ENCODE results near the gene MED13L.

MED13L gene

DNA sequence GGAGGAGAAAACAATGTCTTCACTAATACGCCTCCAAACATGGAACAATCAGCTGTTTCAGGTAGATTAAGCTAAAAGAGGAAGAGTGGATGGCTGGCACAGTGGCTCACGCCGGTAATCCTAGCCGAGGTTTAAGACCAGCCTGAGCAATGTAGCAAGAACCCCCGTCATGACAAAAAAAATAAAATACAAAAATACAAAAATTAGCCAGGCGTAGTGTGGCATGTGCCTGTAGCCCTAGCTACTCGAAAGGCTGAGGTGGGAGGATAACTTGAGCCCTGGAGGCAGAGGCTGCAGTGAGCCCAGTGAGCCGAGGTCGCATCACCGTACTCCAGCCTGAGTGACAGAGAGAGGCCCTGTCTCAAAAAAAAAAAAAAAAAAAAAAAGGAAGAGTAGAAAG lies 1.2 kb upstream of the MED13L start:
- no peak for DNase-seq (ENCODE audit: low spot score)

DNA sequence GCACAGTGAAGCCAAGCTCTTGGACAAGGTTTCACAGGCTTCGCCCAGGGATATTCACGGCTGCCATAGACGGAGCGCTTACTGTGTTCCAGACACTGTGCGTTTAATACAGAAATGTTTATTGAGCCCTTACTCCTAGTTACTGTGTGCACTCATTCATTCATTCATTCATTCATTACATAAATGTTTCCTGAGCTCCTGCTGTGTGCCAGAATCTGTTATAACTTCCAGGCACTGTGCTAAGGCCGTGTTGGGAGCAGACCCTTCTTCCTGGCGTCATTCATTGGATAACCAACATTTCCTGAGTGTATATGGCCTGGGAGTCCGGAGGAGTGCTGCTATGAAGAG lies 760 bp upstream of the MED13L start:
- no peak for DNase-seq (ENCODE audit: low spot score)

DNA sequence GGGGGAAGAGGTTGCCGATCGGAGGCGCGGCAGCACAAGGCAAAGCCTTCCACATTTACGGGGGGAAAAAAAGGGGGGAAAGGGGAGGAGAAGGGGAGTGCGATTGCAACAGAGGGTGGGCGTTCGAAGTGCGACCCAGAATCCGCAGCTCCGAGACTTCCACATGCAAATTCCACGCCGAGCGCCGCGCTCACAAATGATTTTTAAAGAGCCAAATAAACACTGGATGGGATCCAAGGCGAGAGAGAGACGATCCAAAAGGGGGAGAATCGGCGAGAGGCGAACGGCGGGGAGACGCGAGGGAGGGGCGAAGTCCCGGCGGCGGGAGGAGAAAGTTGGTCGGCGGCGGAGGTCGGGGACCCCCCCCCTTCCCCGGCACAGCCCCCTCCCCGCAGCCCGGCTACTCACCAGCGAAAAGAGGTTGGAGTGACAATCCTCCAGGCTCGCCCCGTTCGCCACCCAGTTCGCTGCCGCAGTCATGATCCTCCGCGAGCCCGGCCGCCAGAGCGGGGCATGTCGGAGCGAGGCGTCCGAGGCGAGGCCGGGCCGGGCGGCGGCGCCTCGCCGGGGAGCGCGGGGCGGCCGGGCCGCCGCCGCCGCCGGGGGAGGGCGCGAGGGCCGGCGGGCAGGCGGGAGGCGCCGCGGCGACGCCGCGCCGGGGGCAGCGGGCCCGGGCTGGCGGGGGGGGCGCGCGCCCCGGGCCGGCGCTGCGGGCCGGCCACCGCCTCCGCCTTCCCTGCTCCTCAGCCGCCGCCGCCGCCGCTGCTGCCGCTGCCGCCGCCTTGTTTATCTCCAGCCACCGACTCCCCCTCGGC lies 634 bp downstream of the MED13L start:
- DNase-seq (ENCODE audit: low spot score): peak; percentile 46

DNA sequence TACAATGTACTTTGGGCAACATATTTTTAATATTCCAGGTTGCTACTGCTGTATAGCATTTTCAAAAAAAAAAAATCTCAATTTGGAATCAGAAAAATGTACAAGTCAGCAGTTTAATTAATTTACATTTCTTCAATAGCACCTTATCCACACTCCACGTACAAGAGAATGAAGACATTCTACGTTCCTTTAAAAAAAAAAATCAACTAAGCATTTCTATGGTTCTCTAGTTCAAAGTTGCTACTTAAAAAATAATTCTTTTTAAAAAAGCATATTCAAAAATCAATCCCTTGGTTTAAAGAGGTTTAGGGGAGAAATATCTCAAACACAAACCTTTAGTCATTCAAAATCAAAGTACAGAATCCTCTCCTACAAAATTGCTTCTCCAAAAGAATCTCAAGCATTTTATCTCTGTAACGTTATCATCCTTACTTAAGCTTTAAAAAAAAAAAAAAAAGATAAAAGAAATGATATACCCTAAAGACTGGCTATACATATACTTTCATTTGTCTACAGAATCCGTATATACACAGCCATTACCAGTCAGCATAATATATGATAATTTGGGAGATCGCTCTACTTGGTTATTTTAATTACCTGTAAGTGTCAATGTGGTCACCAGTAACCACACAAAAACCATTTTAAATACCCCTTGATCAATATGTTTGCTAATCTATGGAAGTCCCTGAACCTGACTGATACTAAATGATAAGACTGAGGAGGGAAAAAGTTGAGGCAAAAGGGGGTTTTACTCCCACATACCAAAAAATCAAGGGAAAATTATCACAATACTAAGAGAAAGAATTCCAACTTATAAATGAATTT lies 2.7 kb downstream of the MED13L start:
- DNase-seq (ENCODE audit: low spot score): no peak

DNA sequence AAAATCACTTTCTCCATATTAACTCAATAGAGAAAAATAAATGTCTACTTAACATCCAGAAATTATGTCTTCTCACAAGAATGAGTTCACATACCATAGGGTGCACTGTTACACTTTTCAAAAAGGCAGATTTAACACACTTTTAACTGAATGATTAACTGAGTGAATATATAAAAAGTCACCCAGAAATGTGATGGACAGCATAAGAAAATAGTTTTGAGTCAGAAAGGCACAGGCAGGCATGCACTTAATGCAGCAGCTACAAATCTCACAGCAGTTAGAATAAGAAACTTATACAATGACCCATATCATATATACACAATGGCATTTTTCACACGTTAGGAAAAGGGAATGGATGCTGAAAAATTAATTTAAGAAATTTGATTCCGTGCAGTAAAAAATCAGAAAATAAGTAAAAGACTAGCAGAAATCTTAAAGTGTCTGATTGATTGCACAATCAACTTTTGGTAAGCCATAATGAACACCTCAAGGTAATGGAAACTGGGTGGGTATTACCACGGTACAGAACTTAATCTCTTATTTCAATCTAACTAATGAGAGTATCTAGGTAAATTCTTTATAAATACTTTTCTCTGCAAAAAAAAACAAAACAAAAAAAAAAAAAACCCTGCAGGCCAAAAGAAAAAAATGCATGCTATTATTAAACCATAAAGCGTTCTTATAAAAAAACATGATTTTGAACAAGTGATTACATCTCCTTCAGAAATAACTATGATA lies 3.5 kb downstream of the MED13L start:
- DNase-seq (ENCODE audit: low spot score): no peak

DNA sequence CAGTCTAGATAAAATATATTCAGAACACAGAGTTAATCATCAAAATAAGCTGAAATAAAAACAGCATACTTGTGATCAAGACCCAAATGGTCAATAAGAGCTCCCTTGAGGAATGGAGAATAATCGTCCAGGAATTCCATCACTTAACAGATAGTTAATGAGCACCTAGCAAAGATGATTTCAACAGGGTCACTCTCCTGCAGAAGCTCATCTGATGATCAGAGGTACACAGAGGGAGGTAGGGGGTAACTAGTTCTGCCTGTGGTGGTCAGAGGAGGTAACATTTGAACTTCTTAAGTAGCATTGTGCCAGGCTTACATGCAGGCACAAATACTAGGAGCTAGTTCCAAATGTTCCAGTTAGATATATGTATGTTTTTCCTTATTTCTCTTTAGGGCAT lies 9.5 kb downstream of the MED13L start:
- DNase-seq (ENCODE audit: low spot score): no peak

DNA sequence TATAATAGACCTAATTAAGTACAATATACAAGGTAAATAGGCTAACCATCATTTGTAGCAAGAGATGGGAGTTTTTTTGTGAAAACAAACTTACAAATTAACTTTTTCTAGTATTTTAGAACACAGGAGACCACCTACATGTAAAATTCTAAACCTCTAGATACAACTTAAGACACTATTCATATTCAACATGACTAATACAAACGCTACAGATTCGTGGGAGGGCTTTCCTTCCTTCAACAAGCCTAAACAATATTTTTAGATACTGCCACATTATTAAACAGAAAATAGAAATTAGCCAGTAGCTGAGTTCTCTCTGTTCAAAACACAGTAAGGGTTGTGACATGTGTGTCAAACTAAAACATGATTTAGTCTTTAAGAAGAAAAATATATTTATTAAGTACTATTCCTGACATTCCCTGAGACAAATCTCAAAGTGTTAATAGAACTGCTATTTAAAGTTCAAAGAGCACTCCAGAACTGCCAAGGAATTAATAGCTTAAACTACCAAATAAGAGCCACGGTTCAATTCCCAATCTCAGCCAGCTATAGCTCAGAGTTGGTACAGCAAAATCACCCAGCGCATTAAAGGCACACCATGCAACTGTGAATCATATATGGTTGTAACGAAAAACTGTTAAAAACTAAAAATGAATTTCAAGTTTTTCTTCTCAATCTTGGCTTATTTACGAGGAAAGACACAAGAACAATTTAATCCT lies 10.7 kb downstream of the MED13L start:
- no peak for DNase-seq (ENCODE audit: low spot score)

DNA sequence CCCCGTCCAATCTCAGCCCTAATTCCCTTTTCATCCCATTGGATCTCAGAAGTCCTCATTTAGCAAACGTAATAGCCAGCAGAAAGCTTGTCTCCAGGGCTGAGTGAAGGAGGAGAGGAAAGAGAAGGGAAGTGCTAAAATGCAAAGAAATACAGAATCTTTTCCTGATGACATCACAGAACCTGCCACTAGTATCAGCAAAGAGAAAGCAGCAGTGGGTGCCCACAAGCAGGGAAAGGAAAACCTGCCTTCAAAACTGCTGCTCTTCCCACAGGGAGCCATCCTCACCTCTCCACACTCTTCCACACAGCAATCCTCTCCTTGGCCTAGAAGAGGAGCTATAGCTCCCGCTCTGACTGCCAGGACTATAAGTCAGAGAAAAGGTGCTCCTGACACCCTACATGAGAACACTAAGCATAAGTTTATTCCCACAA lies 11.3 kb downstream of the MED13L start:
- DNase-seq (ENCODE audit: low spot score): no peak

DNA sequence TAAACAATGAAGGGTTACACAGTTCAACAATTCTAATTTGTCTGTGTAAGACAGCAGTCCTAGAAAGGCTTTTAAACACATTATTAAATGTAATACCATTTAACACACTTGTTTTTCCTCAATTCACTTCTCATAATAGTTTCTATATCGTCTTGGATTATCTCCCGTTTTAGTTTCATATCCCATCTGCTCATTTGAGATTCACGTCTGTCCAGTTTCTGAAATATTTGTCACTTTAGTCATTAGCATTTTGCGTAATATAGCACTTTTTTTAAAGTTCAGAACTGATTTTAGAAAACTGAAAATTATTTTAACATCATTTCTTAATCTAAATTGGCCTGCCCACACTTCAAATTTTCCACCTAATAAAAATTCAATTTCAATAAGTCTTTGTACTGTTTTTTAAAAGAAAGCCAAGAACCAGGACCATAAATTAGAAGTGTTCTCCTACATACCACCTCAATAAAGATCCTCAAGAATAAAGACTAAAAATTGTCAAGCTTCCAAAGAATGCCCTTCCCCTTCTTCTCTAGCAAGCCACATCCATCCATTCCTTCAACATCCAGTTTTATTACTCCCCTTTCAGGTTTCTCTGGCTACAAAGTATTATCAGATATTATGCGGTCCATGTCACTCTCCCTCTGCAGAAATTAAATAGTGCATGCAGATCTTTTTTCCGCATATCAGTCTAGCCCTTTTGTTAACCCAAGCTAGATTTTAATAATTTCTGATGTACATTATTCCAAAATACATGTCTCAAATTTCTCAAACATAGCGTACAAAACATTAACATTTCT lies 11.9 kb downstream of the MED13L start:
- DNase-seq (ENCODE audit: low spot score): no peak

DNA sequence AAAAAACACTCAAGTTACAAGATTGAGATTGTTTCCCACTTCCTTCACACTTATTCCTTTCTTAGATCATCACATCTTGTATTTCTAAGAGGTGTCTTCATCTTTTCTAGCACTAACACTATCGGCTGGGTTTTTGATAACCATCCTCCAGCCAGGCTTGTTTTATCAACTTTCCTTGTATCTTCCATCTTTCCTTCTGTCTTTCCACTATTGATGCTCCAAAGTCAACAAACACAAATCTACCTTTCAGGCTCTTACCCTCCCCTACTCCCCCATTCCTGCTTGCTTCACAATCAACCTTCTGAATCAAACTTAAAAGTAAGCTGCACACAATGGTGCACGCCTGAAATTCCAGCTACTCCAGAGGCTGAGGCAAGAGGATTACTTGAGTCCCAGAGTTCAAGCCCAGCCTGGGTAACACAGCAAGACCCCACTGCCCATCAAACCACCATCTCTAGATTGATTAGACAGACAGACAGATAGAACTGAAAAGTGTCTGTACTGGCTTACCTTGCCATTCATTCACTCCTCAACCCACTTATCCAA lies 12.9 kb downstream of the MED13L start:
- DNase-seq (ENCODE audit: low spot score): no peak

DNA sequence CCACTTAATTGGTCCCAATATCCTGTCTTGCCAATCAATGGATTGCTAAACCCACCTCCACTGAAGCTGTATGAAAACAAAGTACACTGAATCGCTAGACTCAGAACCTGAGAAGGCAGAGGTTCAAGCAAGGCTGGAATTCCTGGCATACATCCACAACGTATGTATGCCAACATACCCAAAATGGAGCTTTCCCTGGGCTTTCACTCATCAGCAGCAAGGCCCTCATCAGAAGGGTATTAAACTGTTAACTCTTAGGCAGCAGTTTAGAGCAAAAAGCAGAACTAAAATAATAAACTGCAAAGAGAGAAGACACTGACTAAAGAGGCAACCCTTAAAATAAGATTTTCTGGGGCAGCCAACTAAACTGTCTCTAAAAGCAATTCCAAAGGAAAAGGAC lies 13.6 kb downstream of the MED13L start:
- no peak for DNase-seq (ENCODE audit: low spot score)

DNA sequence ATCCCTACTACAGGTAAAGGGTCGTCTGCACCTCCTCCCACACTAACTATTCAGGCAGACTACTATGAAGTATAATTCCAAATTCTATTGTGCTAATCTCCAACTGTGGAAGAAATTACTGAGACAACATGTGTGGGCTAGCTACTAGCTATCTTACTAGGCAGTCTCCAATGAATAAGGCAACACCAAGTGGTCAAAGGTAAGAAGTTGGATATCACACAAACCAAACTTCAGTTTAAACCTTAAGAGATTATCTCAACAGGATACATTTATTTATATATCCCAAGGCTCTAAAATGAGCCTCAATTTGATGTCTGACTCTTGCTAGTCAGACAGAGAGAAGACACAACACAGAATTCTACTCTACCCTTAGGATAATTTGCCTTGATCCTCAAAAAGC lies 14.1 kb downstream of the MED13L start:
- no peak for DNase-seq (ENCODE audit: low spot score)

DNA sequence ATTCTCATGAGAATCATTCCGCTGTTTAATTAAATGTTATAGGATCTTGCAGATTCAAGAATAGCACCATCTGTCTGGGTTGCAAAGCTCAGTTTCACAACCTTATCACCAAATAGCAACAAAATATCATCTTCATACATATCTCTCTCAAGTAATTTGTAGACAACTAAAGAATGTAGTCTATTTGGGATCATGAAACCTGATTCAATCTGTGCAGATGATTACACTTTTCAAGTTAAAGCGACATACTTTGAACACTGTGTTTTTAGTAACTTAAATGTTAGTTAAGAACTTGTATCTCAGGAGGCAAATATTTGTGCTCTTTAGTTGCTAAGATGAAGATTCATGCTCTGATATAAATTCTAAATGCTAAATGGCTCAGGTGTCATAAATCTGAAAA lies 14.8 kb downstream of the MED13L start:
- no peak for DNase-seq (ENCODE audit: low spot score)

DNA sequence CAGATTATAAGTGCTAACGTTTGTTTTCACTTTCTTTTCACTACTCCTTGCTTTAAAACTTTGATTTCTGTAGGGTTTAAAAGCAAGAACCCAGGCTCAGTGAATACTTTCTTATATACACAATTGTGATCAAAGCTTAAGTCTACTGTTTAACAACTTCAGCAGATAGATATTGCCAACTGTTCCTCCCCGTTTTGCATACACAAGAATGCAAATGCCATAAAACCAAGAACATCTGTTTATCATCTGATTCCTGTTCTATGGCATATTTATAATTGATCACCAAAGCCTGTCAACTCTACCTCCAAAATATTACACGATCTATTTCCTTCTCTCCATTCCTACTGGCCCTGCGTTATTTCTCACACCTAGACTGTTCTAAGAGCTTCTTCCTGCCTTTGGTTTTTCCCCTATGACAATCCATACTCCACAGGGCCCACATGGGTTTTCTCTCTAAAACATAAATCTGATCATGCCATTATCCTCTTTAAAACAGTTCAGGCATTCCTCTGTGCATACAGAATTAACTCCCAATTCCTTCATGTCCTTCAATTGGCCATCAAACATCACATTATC lies 15.9 kb downstream of the MED13L start:
- no peak for DNase-seq (ENCODE audit: low spot score)

DNA sequence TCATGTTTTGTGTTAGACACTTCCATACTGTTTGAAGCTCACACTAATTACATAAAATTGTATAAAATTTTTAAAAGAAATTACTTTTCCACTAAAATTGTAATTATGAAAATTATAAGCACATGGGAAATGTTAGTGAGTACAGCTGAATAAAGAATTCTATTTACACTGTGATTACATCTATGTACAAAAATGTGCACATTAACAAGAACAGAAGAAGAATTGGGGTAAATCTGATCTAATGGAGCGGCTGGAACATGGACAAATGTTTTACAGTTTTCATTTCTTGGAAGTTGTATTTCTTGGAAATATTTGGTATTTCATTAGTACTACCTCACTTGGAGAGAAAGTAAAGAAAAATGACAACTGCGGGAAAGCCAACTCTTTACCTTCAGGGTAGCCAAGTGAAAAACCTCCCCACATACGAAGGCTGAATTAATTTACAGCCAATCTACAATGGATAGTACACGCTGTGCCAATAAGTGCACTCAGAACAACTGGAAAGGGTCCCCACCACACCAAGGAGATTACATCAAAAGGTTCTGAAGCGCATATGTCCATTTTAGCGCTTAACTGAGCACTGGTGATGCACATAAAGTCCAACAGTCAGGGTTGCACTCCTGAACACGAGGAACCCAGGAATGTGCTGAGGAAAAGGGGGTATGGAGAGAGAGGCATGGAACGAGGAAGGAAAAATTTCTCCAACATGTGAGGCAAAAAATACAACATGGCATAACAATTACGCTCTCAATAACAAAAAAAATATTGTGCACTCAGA lies 17.5 kb downstream of the MED13L start:
- no peak for DNase-seq (ENCODE audit: low spot score)

DNA sequence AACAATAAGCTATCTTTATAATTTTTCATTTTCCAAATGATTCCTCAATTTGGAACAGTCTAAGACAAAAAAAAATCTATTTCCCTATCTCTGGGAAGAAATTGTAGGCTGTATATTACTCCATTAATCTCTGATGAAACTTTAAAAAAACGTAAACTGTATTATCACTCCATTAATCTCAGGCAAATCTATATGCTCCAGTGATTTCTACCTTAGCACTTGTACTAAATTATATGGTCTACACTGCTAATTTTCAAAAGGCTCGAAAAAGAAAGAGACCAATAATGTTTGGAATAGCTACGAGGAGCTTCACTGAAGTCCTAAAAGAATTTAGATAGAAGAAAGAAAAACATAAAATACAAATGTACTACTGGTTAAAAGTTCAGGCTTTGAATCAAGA lies 19.7 kb downstream of the MED13L start:
- DNase-seq (ENCODE audit: low spot score): no peak

DNA sequence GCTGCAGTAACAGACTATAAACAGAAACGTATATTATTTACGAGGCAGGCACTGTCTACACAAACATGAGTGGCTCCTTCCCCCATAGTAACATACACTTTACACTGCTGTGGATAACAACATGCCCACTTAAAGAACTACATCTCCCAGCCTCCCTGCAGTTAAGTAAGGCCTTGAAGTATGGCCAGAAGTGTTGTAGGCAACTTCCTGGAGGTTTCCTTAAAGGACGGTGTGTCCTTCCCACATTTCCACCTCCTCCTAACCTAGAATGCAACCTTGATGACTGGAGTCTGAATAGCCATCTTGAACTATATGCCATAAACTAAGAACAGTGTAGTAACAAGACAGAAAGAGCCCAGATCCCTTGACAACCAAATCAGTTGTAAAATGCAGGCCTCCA lies 20.3 kb downstream of the MED13L start:
- DNase-seq (ENCODE audit: low spot score): peak; percentile 34

DNA sequence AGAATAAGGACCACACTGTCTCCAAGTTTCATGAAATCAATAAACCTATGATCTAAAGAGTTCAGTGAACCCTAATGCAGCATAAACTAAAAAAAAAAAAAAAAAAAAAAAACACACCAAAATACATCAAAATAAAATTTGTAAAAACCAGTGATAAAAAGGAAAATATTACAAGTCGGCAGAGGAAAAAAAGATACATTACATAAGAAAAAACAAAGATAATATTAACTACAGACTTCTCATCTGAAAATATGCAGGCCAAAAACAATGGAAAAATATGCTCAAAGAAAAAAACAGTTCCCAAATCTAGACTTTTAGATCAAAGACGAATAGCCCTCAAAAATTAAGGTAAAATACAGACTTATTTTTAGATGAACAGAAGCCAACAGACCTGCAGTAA lies 27.6 kb downstream of the MED13L start:
- no peak for DNase-seq (ENCODE audit: low spot score)

DNA sequence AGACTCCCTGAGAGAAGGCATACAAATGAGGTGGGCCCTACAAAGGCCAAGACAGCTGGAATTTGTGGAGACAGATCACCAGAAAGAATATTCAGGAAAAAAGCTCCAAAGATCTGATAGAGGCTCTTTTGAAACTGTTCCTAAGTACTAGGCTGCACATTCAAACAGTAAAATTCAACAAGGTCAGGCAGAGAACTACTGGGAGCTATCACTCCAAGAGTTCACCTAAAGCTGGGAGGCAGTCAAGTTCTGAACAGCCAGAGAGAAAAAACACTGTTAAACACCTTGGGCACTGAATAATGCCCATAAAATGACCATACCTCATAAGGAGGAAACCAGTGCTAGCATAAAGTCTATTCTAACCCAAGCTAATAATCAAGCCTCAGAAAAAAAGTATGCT lies 28.6 kb downstream of the MED13L start:
- DNase-seq (ENCODE audit: low spot score): no peak
